Activated CD8-positive, alpha-beta memory T cell treated with anti-CD3 and anti-CD28 coated beads, Interleukin-2, amount 50 U/mL, for 4 hours (primary cell): ENCODE measurements around the gene SGSH.

Source experiments
- DNase-seq: peaks from one replicate; pipeline ENCODE4 v3.0.0-alpha.2; 2020

The SGSH gene

GRCh38 chr17:80180192-80180591 lies 39.9 kb downstream of the SGSH start:
- no peak for DNase-seq

DNA sequence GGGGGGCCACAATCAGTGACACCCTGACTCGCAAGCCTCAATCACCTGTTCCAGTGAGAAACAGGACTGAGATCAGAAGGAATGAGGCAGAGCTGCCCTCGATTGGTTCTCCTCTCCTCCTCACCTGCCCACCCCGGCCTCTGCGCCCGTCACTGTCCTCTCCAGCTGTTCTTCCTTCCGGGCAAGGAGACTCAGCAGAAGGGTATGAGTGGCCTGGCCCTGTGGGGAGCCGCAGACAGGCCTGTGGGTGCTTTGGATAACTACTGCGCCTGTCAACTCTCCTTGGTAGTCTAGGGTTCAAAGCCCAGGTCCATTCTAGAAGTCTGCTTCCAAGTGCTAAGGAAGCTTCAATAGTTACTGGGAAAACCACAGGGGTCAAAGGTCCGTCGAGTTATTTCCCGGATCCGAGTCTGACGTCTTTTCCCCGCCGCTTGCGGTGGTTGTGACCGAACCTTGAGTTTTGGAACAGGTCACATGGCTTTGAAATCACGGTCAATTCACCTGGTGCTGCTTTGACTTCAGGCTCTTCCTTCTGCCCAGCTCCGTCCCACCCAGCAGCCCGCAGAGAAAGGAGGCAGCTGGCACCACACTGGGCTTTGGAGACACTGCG lies 42.0 kb downstream of the SGSH start:
- no peak for DNase-seq

DNA sequence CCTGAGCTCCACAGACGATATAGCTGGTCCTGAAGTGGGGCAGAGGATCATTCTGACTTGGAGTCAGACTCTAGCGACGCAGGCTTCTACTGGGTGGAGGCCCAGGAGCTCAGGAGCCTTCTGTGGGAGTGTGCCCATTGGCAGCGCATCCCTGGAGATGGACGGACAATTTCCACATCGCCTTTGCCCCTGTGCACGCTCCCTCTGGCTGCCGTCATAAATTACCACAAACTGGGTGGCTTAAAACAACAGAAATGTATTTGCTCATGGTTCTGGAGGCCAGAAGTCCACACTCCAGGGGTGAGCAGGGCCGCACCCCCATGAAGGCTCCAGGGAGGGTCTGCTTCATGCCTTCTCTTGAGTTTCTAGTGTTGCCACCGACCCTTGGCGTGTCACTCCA lies 43.4 kb downstream of the SGSH start:
- no peak for DNase-seq

DNA sequence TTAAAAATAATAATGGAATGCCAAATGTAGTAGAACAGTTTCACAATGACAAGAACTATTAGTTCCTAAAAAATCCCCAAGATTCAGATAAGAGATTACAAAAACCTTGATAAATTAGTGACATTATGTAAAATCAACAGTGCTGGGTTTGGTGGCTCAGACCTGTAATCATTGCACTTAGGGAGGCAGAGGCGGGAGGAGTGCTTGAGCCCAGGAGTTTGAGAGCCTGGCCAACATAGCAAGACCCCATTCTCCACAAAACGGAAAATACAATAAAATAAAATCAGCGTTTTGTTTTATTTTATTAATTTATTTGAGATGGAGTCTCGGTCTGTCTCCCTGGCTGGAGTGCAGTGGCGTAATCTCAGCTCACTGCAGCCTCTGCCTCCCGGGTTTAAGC lies 46.2 kb downstream of the SGSH start:
- no peak for DNase-seq

DNA sequence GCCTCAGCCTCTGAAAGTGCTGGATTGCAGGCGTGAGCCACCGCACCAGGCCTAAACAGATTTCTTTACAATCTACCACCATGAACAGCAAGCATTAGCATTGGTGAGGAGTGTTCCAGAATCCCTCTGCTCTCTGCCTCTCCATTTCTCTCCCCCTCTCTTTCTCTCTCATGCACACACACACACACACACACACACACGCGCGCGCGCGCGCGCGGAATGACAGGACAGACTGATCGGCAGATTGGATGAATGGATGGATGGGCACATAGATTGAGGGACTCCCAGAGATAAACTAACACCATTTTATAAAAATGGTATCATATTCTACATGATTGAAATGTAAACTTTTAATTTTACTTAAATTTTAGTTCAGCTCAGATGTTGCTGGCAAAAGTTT lies 47.0 kb downstream of the SGSH start:
- no peak for DNase-seq

DNA sequence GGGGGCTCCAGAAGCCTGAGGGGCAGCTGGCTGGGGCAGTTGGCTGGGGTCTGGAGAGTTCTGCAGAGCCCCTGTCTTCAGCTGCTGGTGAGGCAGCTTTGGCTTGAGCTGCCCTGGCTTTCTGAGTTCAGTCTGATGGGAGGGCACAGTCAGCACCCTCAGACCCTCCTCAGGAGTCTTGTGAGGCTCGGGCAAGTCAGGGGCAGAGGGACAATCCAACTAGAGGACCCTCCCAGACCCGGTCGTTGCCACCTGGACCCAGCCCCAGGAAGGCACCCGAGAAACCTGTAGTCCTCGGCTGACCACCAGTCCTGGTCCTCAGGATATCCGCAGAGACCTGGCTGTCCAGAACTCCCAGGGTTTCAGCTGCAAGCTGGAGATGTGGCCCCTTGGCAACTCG lies 48.5 kb downstream of the SGSH start:
- no peak for DNase-seq

- no peak for DNase-seq
These were observed 50.2 kb downstream of the SGSH start, which contains the start of gene CARD14 for GRCh38 chr17:80169784-80170500. Gene CARD14 (plus strand): TSS chr17:80170030. CDS start chr17:80181439, 11,409 bp downstream.

GRCh38 chr17:80169107-80169506 lies 51.0 kb downstream of the SGSH start:
- DNase-seq: no peak

- DNase-seq: no peak
These were observed 51.8 kb downstream of the SGSH start for GRCh38 chr17:80168371-80168770.

DNA sequence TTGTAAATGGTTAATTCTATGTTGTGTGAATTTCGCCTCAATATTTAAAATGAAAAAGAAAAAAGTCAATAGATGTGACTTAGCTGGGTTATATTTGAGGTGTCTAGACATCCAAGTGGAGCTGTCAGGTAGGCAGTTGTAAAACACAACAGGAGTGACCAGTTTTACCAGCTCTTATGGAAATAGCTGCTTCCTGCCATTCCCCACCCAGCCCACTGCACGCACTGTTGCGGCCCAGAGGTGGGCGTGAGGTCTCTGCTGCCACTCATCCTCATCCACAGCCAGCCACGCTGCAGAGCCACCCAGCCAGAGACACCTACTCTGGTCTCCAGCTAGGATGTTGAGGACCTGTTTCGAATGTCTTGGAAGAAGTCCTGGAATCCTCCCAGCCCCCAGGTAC lies 53.7 kb downstream of the SGSH start:
- DNase-seq: no peak

DNA sequence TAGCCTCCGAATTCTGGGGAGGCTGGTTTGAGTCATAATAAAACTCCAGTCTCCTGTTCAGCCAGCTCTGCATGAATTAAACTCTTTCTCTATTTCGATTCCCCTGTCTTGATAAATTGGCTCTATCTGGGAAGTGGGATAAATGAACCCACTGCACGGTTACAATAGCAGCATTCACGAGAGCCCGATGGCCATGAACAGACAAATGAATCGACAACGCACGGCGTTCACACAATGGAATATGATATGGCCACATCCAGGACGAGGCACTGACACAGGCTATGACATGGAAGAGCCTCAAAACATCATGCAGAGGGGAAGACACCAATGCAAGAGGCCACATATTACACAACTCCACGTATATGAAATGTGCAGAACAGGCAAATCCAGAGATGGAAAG lies 55.9 kb downstream of the SGSH start:
- DNase-seq: no peak

GRCh38 chr17:80163336-80163735 lies 56.8 kb downstream of the SGSH start:
- DNase-seq: no peak

- no peak for DNase-seq
These were observed 59.6 kb downstream of the SGSH start for GRCh38 chr17:80160536-80160935.
